GM10248 (cell line): ENCODE data around the gene GTF3C4.

Source experiments
- CTCF ChIA-PET: fragments of 300-600 bp; sonication (Branson Sonifier 250); formaldehyde crosslinking; extraction: SDS; loops from one replicate; lab custom pipeline; 2021; ENCODE audit warnings: antibody characterized with exemption; lab: Yijun Ruan, JAX
- POLR2A ChIA-PET: fragments of 350-650 bp; sonication (Branson Sonifier 250); formaldehyde crosslinking; extraction: SDS; loops from one replicate; lab custom pipeline; 2020; ENCODE audit warnings: antibody characterized with exemption; lab: Yijun Ruan, JAX
- DNase-seq: peaks from one replicate; pipeline ENCODE4 v3.0.0; 2012; ENCODE audit errors: extremely low spot score
- TF ChIP-seq, protein P1 (sequence below): IDR thresholded peaks from 2 replicates; pipeline ENCODE4 v1.5.1; 2012; ENCODE audit warnings: mild to moderate bottlenecking, low read depth; ENCODE audit errors: extremely low read depth, missing control alignments, control extremely low read depth

GTF3C4 gene

GRCh38 chr9:132730054-132731033, 60.1 kb downstream of the GTF3C4 start:
- CTCF ChIA-PET = interaction anchor here (1.0 kb wide), 1 partner anchor 10 kb away, joined by 3 read pairs; no protein-coding TSS in a partner anchor
- TF ChIP-seq, protein P1, sequence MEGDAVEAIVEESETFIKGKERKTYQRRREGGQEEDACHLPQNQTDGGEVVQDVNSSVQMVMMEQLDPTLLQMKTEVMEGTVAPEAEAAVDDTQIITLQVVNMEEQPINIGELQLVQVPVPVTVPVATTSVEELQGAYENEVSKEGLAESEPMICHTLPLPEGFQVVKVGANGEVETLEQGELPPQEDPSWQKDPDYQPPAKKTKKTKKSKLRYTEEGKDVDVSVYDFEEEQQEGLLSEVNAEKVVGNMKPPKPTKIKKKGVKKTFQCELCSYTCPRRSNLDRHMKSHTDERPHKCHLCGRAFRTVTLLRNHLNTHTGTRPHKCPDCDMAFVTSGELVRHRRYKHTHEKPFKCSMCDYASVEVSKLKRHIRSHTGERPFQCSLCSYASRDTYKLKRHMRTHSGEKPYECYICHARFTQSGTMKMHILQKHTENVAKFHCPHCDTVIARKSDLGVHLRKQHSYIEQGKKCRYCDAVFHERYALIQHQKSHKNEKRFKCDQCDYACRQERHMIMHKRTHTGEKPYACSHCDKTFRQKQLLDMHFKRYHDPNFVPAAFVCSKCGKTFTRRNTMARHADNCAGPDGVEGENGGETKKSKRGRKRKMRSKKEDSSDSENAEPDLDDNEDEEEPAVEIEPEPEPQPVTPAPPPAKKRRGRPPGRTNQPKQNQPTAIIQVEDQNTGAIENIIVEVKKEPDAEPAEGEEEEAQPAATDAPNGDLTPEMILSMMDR = no peak
- no peak for DNase-seq
- POLR2A ChIA-PET = no interaction called here

- POLR2A ChIA-PET = no interaction called here
- CTCF ChIA-PET = no interaction called here
- no peak for DNase-seq
- TF ChIP-seq, protein P1 = no peak
Measured at GRCh38 chr9:132731230-132731629, 61.0 kb downstream of the GTF3C4 start.

DNA sequence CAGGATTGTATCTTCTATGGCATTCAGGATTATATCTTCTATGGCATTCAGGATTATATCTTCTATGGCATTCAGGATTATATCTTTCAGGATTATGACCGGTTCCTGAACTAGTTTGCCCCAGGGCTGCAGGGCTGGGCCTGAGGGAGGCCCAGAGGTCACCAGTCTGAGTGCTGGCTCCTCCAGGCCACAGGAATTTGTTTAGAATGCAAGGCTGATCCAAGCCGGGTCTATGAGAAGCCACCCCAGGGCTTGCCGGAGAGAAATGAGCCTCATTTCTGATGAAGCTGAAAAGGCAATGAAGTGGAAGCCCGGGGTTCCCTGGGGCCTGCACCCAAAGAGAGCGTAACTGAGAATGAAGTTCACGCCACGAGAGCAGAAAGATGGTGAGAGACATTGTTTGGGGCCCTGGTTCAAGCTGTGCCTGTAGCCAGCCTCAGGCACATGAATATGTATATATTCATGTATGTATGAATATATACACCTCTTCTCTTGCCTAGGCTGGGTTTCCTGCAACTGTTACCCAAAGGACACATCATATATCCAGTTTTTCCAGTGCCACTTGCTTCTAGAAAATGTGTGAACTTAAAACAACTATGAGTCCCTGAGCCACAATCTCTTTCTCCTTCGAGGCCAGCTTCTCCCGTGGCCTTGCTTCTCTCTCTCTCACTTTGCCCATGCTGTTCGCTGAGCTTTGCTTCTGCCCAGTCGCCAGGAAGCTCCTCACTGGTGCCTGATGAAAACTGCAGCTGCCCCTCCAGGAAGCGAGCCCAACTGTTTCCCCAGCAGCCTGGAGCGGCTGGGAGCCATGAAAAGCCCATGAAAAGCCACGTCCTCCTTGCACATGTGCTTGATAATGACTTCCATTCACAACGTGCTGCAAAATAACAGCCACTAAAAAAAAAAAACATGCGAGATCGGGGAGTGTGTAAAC, 62.3 kb downstream of the GTF3C4 start:
- ChIA-PET POLR2A (no interaction called here), CTCF (interaction anchor here (1.3 kb wide), 1 partner anchor 9 kb away, joined by 5 read pairs; no protein-coding TSS in a partner anchor)
- TF ChIP-seq, protein P1 = no peak
- DNase-seq = no peak

DNA sequence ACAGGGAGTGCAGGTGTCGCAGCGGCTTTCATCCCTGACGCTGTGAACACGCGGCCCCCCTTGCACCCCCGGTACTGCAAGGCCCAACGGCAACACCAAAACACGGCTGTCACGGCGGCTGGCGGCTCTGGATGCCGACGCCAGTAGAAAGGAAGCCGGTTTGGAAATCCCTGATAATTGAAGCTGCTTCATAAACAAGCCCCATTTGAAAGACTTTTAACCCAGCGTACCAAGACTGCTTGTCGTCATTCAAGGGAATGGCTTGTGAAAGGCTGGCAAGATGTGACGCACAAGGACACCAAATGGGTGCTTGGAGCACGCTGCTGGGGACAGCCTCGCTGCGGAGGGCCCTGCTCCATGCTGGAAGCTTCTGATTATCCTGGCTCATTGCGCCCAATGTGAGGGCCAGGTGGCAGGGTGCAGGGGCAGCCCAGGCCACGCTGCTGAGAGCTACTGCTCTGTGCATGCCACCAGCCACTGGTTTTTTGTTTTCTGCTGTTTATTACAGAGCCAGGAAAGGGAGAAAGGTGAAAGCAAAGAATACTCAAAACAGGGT, 63.1 kb downstream of the GTF3C4 start:
- ChIA-PET CTCF (interaction anchor here (1.3 kb wide), 1 partner anchor 8 kb away, joined by 5 read pairs; no protein-coding TSS in a partner anchor), POLR2A (no interaction called here)
- DNase-seq = no peak
- TF ChIP-seq, protein P1 = no peak

DNA sequence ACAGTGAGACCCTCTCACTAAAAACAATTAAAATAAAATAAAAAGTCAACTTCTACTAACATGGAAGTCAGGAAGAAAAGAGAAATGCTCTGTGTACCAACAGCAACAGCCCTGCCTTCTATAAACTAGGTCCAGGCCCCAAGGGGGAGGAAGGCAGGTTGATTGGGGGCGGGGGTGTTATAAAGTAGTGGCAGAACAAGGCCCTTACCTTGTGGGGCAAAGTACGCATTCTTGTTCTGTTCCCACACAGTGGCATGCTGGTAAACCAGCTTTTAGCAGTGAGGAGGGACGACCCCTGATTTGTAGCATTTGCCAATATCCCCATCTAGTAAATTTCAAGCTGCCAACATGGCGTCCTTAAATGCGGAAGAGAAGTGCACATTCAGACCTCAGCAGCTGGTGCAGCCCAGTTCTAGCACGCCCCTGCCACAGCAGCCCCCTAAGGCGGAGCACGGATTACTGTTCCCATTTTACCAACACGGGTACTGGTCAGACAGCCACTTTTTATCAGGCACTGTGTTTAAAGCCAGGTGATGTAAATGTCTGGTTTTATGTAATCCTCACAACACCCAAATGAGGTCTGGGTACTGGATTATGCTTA, 69.5 kb downstream of the GTF3C4 start:
- TF ChIP-seq, protein P1 = no peak
- POLR2A ChIA-PET = no interaction called here
- CTCF ChIA-PET = interaction anchor here (1.0 kb wide), 1 partner anchor 10 kb away, joined by 3 read pairs; no protein-coding TSS in a partner anchor
- no peak for DNase-seq
